ENCODE results near the gene JCAD.

Gene JCAD

DNA sequence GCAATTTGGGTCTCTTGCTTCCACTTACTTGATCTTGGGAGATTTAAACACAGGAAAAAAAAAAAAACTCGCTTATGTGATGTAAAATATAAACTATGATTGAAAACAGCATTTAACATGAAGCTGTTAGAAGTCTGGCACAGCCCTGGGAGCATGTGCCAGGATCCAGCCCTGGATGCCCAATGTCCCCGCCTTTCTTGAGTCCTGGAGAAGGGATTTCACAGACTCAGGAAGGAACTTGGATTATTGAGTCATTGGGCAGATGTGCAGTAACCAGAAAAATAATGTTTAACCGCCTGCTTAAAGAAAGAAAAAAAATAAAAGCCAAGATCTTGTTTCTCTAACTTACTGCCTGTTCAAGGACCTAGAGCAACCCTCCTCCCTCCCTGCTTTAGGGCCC, 3.7 kb upstream of the JCAD start:
- Mint-ChIP-seq H3K27ac (peak overlapping the region; percentile 45), H3K27me3 (peaks cover 41% of the 10 kb centered on the region), H3K4me1 (ENCODE audit: low read depth) (peaks cover 45% of the 10 kb centered on the region), H3K4me3 (no peak overlapping the region), H3K9me3 (no peaks in the 10 kb centered on the region), H3K36me3 (ENCODE audit: low read depth) (no peaks in the 10 kb centered on the region)
- intact Hi-C loops (cut with micrococcal nuclease): no loop called here

DNA sequence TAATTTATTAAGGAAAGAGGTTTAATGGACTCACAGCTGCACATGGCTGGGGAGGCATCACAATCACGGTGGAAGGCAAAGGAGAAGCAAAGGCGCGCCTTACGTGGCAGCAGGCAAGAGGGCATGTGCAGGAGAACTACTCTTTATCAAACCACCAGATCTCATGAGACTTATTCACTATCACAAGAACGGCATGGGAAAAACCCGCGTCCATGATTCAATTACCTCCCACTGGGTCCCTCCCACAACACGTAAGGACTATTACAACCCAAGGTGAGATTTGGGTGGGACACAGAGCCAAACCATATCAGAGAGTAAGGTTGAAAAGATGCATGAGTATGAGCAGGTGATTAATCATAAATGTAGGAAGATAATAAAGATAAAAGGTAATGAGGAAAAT, 3.2 kb upstream of the JCAD start:
- no peaks in the 10 kb centered on the region for H3K36me3 Mint-ChIP-seq (ENCODE audit: low read depth)
- no peak overlapping the region for H3K4me3 Mint-ChIP-seq
- no peaks in the 10 kb centered on the region for H3K9me3 Mint-ChIP-seq
- H3K27ac Mint-ChIP-seq: peak overlapping the region; percentile 45
- intact Hi-C loops (cut with micrococcal nuclease): no loop called here
- H3K27me3 Mint-ChIP-seq: peaks cover 46% of the 10 kb centered on the region
- H3K4me1 Mint-ChIP-seq (ENCODE audit: low read depth): peaks cover 50% of the 10 kb centered on the region

- H3K4me3 Mint-ChIP-seq: no peak overlapping the region
- H3K4me1 Mint-ChIP-seq (ENCODE audit: low read depth): peaks cover 53% of the 10 kb centered on the region
- no peaks in the 10 kb centered on the region for H3K9me3 Mint-ChIP-seq
- H3K27ac Mint-ChIP-seq: peak overlapping the region; percentile 45
- H3K36me3 Mint-ChIP-seq (ENCODE audit: low read depth): no peaks in the 10 kb centered on the region
- H3K27me3 Mint-ChIP-seq: peaks cover 49% of the 10 kb centered on the region
- intact Hi-C loops (cut with micrococcal nuclease): no loop called here
These were observed 2.7 kb upstream of the JCAD start for GRCh38 chr10:30062090-30062489.

GRCh38 chr10:30058570-30059132, 735 bp downstream of the JCAD start:
- Mint-ChIP-seq H3K4me3 (peak overlapping the region; percentile 71), H3K9me3 (no peaks in the 10 kb centered on the region), H3K4me1 (ENCODE audit: low read depth) (peaks cover 53% of the 10 kb centered on the region), H3K36me3 (ENCODE audit: low read depth) (no peaks in the 10 kb centered on the region), H3K27me3 (peaks cover 57% of the 10 kb centered on the region), H3K27ac (peak overlapping the region; percentile 32)
- intact Hi-C loops (cut with micrococcal nuclease): no loop called here

DNA sequence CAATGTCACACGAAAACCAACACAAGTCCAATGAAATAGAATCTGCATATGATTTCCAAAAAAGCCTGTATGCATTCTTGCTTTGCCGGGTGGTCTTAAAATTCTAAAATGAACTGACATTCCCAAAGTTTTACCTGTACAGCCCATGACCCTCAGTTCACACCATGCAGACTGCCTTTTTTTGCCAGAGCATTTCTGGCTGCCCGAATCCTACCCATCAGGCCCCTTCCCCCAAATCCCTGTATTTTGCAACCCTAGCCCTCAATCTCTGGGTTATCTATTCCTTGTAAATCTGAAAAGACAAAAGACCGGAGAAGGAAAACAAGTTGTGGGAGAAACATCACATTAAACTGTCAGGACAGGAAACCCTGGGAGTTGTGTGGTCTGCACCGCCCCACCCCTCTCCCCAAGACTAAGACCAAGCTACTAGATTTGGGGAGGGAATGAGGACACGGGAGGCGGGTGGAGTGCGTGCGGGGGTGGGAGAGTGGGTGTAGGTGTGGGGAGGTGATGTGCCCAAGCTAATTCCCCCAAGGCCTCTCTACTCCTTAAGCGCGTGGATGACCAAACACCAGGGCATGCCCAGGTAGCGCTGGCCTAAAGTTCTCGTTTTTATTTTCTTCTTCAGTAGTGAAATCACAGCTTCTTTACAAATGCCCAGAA, 1.4 kb downstream of the JCAD start:
- Mint-ChIP-seq H3K27ac (peak overlapping the region; percentile 32), H3K36me3 (ENCODE audit: low read depth) (no peaks in the 10 kb centered on the region), H3K4me3 (peak overlapping the region; percentile 71), H3K4me1 (ENCODE audit: low read depth) (peaks cover 49% of the 10 kb centered on the region), H3K27me3 (peaks cover 55% of the 10 kb centered on the region), H3K9me3 (no peaks in the 10 kb centered on the region)
- intact Hi-C loops (cut with micrococcal nuclease): no loop called here

DNA sequence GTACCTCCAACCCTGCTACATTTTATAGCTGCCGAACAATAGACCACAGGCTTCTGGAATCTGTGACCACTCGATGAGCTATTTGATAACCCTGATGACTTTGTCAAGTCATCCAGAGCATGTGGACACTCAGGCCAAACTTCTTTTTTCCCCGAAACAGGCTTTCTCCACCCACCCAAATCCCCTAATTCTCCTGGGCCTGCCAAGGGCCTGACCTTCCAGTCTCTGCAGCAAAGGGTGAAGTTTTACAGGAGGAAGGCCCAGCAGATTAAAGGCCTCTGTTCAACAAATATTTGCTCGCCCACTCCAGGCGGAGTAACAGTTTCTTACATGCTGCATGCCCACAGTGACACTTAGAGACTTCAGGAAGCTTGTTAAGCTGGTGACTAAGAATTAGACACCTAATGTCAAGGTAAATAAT, 2.0 kb downstream of the JCAD start:
- intact Hi-C loops (cut with micrococcal nuclease): no loop called here
- Mint-ChIP-seq H3K9me3 (no peaks in the 10 kb centered on the region), H3K27ac (no peak overlapping the region), H3K27me3 (peaks cover 54% of the 10 kb centered on the region), H3K4me1 (ENCODE audit: low read depth) (peaks cover 43% of the 10 kb centered on the region), H3K36me3 (ENCODE audit: low read depth) (no peaks in the 10 kb centered on the region), H3K4me3 (no peak overlapping the region)

DNA sequence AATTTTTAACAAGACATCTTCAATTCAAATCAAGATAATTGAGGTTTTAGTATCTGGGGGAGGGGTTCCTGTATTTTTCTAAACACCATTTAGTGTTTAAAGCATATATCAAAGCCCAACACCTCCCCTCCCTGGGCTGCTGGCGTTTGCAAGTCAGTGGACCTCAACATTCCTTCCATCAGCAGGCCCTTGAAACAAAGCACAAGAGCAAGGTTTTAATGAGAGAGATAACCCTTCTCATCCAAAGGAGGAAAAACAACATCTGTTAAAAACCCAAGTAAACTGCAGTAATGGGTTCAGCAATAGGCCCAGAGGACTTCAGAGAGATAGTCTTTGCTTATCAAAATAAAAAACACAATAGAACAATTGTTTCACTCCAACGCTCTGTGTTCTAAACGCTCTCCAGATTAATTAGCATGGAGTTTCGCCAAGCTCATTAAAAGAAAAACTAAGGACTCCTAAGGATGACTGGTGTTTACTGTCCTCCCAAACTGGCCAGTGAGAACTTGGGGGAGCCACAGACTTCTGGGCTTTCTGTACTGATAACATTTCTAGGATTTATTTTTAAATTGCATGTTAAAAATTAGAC, 2.5 kb downstream of the JCAD start:
- intact Hi-C loops (cut with micrococcal nuclease): no loop called here
- no peak overlapping the region for H3K4me3 Mint-ChIP-seq
- H3K9me3 Mint-ChIP-seq: no peaks in the 10 kb centered on the region
- peaks cover 38% of the 10 kb centered on the region for H3K4me1 Mint-ChIP-seq (ENCODE audit: low read depth)
- H3K27ac Mint-ChIP-seq: no peak overlapping the region
- H3K27me3 Mint-ChIP-seq: peaks cover 53% of the 10 kb centered on the region
- no peaks in the 10 kb centered on the region for H3K36me3 Mint-ChIP-seq (ENCODE audit: low read depth)

GRCh38 chr10:30056281-30056680, 3.1 kb downstream of the JCAD start:
- no peaks in the 10 kb centered on the region for H3K36me3 Mint-ChIP-seq (ENCODE audit: low read depth)
- no peak overlapping the region for H3K27ac Mint-ChIP-seq
- intact Hi-C loops (cut with micrococcal nuclease): no loop called here
- no peaks in the 10 kb centered on the region for H3K9me3 Mint-ChIP-seq
- peaks cover 33% of the 10 kb centered on the region for H3K4me1 Mint-ChIP-seq (ENCODE audit: low read depth)
- peaks cover 51% of the 10 kb centered on the region for H3K27me3 Mint-ChIP-seq
- H3K4me3 Mint-ChIP-seq: no peak overlapping the region

- Mint-ChIP-seq H3K4me3 (no peak overlapping the region), H3K9me3 (no peaks in the 10 kb centered on the region), H3K36me3 (ENCODE audit: low read depth) (no peaks in the 10 kb centered on the region), H3K27ac (no peak overlapping the region), H3K27me3 (peaks cover 47% of the 10 kb centered on the region), H3K4me1 (ENCODE audit: low read depth) (peaks cover 22% of the 10 kb centered on the region)
- intact Hi-C loops (cut with micrococcal nuclease): no loop called here
These were observed 4.1 kb downstream of the JCAD start for GRCh38 chr10:30055226-30055662.

GRCh38 chr10:30052062-30052461, 7.3 kb downstream of the JCAD start:
- Mint-ChIP-seq H3K36me3 (ENCODE audit: low read depth) (peaks cover 5% of the 10 kb centered on the region), H3K27ac (no peak overlapping the region), H3K9me3 (no peaks in the 10 kb centered on the region), H3K4me1 (ENCODE audit: low read depth) (peaks cover 5% of the 10 kb centered on the region), H3K4me3 (no peak overlapping the region), H3K27me3 (peaks cover 48% of the 10 kb centered on the region)
- intact Hi-C loops (cut with micrococcal nuclease): no loop called here

DNA sequence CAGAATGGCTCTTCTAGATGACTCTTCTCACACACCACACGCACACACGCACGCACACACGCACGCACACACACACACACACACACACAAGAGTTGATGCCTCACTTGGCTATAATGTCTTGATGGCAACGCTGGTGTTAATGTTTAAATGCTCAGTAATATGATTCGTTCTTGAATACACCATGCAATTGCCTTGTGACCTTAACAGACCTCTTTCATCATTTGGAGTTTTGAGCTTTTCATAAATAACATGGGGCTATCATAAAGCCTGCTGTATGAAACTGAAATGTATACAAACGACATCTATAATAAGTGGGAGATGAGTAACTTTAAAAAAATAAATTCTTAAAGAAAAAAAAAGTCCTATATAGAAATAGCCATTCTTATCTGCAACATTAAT, 8.2 kb downstream of the JCAD start:
- Mint-ChIP-seq H3K36me3 (ENCODE audit: low read depth) (peaks cover 5% of the 10 kb centered on the region), H3K9me3 (no peaks in the 10 kb centered on the region), H3K27me3 (peaks cover 42% of the 10 kb centered on the region), H3K4me3 (no peak overlapping the region), H3K27ac (no peak overlapping the region), H3K4me1 (ENCODE audit: low read depth) (peaks cover 5% of the 10 kb centered on the region)
- intact Hi-C loops (cut with micrococcal nuclease): no loop called here

DNA sequence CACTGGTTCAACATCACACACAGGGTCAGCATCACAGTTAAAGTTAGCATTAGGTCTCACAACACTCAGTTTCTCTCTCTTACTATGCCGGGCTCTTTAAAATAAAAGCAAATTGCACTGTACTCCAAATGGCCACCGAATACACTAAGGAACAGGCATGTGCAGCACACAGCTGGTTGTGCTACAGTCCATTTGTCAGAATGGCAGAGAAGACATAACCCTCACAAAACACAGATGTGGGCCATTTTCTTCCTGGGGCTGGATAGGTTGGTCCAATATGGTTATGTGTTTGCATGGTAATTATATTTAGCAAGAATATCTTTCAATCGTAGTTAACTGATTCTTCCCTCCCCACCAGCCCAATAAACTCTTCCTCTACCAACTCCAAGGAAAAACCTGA, 9.0 kb downstream of the JCAD start:
- H3K27ac Mint-ChIP-seq: no peak overlapping the region
- intact Hi-C loops (cut with micrococcal nuclease): no loop called here
- no peaks in the 10 kb centered on the region for H3K9me3 Mint-ChIP-seq
- peaks cover 5% of the 10 kb centered on the region for H3K4me1 Mint-ChIP-seq (ENCODE audit: low read depth)
- peaks cover 43% of the 10 kb centered on the region for H3K27me3 Mint-ChIP-seq
- H3K36me3 Mint-ChIP-seq (ENCODE audit: low read depth): peaks cover 5% of the 10 kb centered on the region
- no peak overlapping the region for H3K4me3 Mint-ChIP-seq

- intact Hi-C loops (cut with micrococcal nuclease): no loop called here
- Mint-ChIP-seq H3K27ac (no peak overlapping the region), H3K4me3 (no peak overlapping the region), H3K4me1 (ENCODE audit: low read depth) (peaks cover 5% of the 10 kb centered on the region), H3K9me3 (no peaks in the 10 kb centered on the region), H3K36me3 (ENCODE audit: low read depth) (peaks cover 5% of the 10 kb centered on the region), H3K27me3 (peaks cover 44% of the 10 kb centered on the region)
These were observed 10.4 kb downstream of the JCAD start for GRCh38 chr10:30048768-30049517.

DNA sequence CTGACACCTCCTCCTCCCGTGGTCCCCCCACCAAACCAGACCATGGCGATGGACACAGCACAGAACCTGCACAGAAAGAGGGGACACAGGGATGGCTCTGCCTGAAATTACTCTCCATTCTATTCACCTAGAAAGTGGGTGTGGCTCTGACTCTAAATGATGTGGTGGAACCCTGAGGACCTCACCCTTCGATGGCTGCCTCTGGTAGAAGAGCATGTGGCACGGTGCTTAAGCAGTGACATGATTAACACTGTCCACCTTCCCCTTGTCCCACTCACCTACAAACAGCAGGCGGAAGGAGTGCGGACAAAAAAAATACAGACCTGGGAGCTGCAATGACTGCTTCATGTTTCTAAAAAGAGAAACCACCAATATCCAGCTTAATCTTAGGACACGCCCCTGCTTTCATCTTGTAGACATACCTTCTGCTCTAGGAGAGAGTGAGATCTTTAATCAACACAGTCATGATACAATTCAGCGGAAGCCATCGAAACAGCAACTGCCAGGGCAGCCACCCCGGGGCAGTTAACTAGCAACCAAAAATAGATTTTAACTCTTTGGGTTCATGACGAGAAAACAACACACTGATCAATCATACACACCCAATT, 11.4 kb downstream of the JCAD start:
- H3K9me3 Mint-ChIP-seq: no peaks in the 10 kb centered on the region
- intact Hi-C loops (cut with micrococcal nuclease): no loop called here
- H3K36me3 Mint-ChIP-seq (ENCODE audit: low read depth): peaks cover 5% of the 10 kb centered on the region
- peaks cover 5% of the 10 kb centered on the region for H3K4me1 Mint-ChIP-seq (ENCODE audit: low read depth)
- no peak overlapping the region for H3K27ac Mint-ChIP-seq
- H3K27me3 Mint-ChIP-seq: peaks cover 45% of the 10 kb centered on the region
- H3K4me3 Mint-ChIP-seq: no peak overlapping the region

All from dendritic cell treated with granulocyte-macrophage colony-stimulating factor and Interleukin-4, amounts not matched to agents 40 ng/mL and 50 ng/mL, for 4 days (primary cell).